T-helper 2 cell treated with Interferon-gamma antibody and Interleukin-4, amounts not matched to agents 100 ng/mL and 5 ng/mL, for 36 hours (primary cell): ENCODE data around the gene UTS2B. TPM values are rescaled to one million over a fixed set of nuclear protein-coding genes. Genes with fewer than 3 reads are reported as not detected.

ENCODE experiments used
- intact Hi-C: fragments of 100-400 bp; cut with micrococcal nuclease; formaldehyde crosslinking; loops from one replicate; pipeline ENCODE4 v1.15.1; 2023
- total RNA-seq: library from RNA; stranded (reverse); gene quantifications from 2 replicates; pipeline ENCODE4 v1.2.3, GENCODE V29; 2022

Gene UTS2B
- total RNA-seq, result not detected in 2 replicates

- intact Hi-C loops, result loop anchor here (2.0 kb wide), 1 partner anchor 39 kb away; no protein-coding TSS in a partner anchor
Observed at GRCh38 chr3:191329654-191330529, at the start of gene UTS2B. UTS2B (minus strand) TSS chr3:191330526; CDS start chr3:191282189, 48,337 bp downstream.

GRCh38 chr3:191380001-191380400 lies 49.7 kb upstream of the UTS2B start:
- intact Hi-C loops, result no loop called here

GRCh38 chr3:191379446-191379845 lies 49.1 kb upstream of the UTS2B start:
- intact Hi-C loops, result no loop called here

- intact Hi-C loops, result no loop called here
Observed at GRCh38 chr3:191378142-191378812, 48.0 kb upstream of the UTS2B start.

- intact Hi-C loops, result no loop called here
Observed at GRCh38 chr3:191376516-191377141, 46.3 kb upstream of the UTS2B start.

GRCh38 chr3:191373327-191373726 lies 43.0 kb upstream of the UTS2B start:
- intact Hi-C loops, result no loop called here

- intact Hi-C loops, result no loop called here
Observed at GRCh38 chr3:191372122-191372521, 41.8 kb upstream of the UTS2B start.

- intact Hi-C loops, result no loop called here
Observed at GRCh38 chr3:191369616-191370010, 39.3 kb upstream of the UTS2B start.

- intact Hi-C loops, result no loop called here
Observed at GRCh38 chr3:191368755-191369615, 38.7 kb upstream of the UTS2B start.

- intact Hi-C loops, result no loop called here
Observed at GRCh38 chr3:191366675-191367074, 36.3 kb upstream of the UTS2B start.

- intact Hi-C loops, result no loop called here
Observed at GRCh38 chr3:191363221-191363620, 32.9 kb upstream of the UTS2B start.

- intact Hi-C loops, result no loop called here
Observed at GRCh38 chr3:191362524-191363090, 32.3 kb upstream of the UTS2B start.

GRCh38 chr3:191362037-191362436 lies 31.7 kb upstream of the UTS2B start:
- intact Hi-C loops, result no loop called here

GRCh38 chr3:191361456-191361855 lies 31.1 kb upstream of the UTS2B start:
- intact Hi-C loops, result no loop called here

GRCh38 chr3:191360620-191361019 lies 30.3 kb upstream of the UTS2B start:
- intact Hi-C loops, result no loop called here

GRCh38 chr3:191358929-191359328 lies 28.6 kb upstream of the UTS2B start:
- intact Hi-C loops, result no loop called here

GRCh38 chr3:191357909-191358308 lies 27.6 kb upstream of the UTS2B start:
- intact Hi-C loops, result no loop called here

- intact Hi-C loops, result no loop called here
Observed at GRCh38 chr3:191356631-191357439, 26.5 kb upstream of the UTS2B start.

GRCh38 chr3:191355406-191355805 lies 25.1 kb upstream of the UTS2B start:
- intact Hi-C loops, result no loop called here
